GM18861 (cell line): ENCODE data around the gene CACNA2D3.

Experiments used
- ATAC-seq: cut with Tn5 transposase; IDR thresholded peaks from one replicate; pipeline ENCODE4 v1.9.1; 2021; ENCODE audit not compliant: unreplicated experiment

CACNA2D3 gene

DNA sequence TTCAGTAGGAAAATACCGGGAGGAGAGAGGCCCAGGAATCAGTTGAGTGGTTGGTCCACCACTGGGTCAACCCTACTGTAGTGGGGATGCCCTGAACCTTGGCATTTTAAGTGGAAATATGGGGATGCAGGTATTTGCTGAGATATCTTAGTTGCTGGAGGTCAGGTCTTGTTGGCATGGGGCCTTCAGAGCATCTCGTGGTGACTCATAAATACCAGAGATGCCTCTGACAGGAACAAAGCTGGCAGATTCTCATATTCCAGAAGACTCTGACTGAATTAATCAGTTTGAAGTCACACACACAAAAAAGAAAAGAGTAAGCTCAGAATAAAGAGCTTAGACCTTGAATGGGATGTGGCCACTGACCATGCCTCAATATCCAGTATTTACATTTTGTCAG is 91.6 kb downstream of the CACNA2D3 start:
- no peak for ATAC-seq

DNA sequence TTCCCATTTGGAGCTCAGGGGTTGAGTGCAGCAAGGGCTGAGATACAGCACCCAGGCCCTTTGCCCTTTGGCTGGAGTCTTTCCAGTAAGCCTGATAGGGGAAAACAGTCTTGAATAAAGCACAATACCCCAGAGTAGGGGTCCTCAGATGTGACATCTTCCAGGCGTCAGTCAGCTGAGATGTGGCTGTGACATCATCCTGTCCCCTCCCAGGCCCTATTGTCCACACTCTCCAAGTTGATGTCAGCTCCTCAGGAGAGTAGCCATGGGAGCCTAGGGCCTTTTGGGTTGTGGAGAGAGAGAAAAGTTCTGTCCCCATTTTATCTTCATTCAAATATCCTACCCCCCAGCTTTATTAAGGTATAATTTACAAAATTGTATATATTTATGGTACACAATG is 92.5 kb downstream of the CACNA2D3 start:
- ATAC-seq, result no peak

DNA sequence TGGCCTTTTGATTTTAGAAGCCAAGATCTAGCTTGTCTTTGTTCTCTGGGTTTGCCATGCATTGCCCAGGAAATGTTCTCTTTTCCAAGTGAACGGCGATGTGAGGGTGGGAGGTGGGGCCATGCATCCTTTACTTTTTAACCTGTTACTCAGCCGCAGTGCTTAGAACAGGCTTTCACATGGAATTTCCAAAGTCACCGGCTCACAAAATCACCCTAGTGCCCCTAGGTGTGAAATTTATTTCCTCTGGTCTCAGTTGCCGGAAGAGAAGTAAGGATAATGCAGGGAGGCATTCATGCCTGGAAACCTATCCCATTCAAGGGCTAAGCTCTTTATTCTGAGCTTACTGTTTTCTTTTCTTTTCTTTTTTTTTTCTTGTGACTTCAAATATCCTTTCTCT is 93.2 kb downstream of the CACNA2D3 start:
- ATAC-seq, result no peak

DNA sequence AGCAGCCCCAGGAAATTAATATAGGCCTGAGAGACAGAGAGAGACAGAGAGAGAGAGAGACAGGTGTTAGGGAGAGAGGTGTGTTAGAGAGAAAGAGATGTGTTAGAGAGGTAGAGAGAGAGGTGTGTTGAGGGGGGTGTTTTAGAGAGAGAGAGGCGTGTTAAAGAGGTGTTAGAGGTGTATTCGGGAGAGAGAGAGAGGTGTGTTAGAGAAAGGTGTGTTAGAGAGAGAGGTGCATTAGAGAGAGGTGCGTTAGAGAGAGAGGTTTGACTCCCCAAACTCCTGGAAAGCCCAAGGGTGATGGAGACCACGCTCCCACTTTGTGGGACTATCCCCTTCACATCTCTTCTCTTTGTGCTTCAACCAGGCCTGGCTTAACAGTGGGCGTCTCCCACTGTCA is 95.5 kb downstream of the CACNA2D3 start:
- no peak for ATAC-seq

DNA sequence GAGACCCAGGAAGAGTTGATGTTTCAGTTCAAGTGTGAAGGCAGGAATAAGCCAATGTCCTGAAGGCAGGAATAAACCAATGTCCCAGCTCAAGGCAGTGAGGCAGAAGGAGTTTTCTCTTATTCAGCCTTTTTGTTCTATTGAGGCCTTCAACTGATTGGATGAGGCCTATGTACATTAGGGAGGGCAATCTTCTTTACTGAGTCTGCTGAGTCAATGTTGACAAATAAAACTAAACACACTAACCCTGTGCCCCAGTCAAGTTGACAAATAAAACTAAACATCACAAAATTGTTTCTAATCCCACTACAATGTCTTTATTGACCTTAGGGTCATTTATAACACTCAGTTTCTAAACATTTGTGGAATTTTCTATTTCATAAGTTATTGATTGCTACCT is 100.0 kb downstream of the CACNA2D3 start:
- no peak for ATAC-seq

DNA sequence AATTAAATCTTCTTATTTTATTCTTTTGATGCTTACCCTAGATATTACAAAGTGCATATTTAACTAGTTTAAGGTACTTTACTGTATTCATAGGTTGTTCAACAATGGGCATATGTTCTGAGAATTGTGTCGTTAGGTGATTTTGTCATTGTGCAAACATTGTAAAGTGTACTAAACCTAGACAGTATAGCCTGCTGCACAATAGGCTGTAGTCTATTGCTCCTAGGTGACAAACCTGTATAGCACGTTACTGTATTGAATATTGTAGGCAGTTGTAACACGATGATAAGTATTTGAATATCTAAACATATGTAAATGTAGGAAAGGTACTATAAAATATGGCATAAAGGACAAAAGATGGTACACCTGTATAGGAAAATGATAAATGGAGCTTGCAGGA is 100.7 kb downstream of the CACNA2D3 start:
- ATAC-seq, result no peak

DNA sequence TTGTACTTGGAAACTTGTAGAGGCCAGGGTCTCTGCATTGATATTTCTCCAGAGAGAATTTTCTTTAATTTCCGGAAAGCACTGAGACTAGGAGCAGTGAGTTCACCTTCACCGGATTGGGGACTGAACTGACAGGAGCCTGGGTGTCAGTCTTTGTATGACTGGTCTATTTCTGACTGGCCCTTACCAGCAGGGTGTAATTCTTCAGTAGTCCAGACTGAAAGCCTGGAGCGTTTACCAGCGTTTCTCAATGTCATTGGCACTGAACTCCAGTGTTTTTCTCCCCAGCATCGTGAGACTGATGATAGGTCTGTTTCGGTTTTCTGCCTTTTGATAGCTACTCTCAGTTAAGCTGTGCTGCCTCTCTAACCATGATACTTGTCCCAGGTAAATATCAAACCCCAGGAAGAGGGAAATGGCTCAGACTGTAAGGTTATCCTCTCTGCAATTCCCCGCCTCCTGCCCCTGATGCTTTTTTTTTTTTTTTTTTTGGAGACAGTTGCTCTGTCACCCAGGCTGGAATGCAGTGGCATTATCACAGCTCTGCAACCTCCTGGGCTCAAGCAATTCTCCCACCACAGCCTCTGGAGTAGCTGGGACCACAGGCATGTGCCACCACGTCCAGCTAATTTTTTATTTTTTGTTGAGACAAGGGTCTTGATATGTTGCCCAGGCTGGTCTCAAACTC is 103.6 kb downstream of the CACNA2D3 start:
- no peak for ATAC-seq

DNA sequence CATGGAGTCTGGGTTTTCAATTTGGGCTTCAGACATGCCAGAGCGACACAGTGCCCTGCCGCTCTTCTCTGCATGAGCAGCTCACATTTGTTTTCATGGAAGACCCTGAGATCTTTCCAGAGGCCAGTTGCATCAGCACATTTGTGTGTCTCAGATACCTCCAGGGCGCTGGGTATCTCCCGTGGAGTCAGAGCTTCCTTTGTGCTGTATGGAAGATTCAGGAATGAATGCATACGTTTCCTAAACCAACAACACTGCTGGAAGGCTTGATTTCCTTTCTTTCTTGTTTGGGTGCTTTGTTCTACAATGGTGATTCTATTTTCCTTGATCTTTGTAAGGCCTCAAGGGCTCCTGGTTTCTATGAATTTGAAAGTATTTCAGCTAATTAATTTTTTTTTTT is 106.5 kb downstream of the CACNA2D3 start:
- no peak for ATAC-seq

DNA sequence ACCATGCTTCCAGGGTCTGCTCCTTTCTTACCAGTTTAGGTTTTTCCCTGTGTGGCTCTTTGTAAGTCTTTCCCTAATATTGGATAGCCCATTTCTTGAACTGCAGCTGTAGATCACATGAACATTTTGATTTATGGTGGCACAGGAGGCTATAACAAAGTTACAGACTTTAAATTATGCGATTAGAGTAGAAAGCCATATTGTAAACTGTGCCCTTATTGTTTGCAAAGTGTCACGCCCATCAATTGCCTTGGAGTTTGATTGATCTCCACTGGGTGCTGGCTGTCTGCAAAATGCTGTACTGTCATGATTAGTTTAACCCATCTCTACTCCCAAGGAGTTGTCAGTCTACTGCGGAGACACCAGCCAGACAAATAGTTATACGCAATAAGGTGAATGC is 110.3 kb downstream of the CACNA2D3 start:
- no peak for ATAC-seq

DNA sequence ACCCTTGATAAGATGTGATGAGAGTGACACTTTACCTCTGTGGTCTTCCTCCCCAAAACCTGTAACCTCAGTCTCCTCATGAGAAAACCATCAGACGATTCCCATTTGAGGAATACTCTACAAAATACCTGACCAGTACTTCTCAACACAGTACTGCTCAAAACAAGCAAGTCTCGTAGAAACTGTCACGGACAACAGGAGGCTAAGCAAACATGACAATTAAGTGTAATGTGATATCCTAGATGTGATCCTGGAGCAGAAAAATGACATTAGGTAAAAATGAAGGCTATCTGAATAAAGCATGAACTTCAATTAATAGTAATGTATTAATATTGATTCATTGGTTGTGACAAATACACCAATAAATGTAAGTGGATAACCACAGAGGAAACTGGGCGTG is 113.6 kb downstream of the CACNA2D3 start:
- no peak for ATAC-seq

DNA sequence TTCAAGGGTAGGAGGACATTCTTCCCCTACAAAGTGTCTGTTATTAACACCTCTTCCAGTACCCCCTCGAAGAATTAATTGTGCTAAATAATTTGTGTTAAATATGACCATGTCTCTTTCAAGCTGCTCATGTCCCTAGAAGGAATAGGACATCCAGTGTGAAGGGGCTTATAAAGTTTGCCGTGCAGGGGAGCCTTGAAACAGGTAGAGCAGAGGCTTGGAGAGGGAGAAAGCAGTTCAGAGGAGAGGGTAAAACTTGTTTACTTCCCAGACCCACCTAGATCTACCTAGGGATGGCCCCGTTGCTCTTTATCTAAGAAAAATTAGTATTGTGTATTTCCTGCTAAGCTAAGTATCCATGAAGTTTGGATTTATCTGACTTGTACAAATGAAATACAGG is 114.8 kb downstream of the CACNA2D3 start:
- ATAC-seq, result no peak

DNA sequence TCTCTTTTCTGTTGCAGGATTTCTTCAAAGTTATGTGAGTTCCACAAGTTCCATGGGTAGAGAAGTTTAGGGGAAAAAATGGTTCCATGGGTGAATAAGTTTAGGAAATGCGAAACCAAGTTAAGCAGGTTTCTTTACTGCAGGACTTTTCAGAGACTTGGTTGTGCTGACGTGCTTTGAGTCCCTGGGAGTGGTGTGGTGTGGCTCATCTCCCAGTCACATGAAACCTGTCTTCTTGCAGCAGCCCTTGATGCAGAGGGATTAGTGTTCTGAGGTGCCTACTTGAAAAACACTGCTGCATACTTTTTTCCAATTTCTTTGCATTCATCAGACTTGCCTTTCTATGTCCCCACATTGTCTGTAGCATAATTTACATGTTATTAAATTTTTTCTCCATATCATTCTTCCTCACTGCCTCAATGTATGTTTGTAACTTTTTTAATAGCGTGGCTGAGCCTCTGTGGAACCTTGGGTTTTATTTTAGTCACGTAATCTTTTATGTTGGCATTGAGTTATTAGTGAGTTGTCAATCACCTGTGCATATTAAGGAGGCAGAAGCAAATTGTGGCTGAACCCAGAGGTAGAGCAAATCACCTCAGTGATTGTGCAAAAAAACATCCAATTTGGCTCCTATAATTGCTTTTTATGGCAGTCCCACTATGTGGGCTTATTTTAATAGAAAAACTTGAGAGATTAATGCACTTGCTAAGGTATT is 115.6 kb downstream of the CACNA2D3 start:
- no peak for ATAC-seq

DNA sequence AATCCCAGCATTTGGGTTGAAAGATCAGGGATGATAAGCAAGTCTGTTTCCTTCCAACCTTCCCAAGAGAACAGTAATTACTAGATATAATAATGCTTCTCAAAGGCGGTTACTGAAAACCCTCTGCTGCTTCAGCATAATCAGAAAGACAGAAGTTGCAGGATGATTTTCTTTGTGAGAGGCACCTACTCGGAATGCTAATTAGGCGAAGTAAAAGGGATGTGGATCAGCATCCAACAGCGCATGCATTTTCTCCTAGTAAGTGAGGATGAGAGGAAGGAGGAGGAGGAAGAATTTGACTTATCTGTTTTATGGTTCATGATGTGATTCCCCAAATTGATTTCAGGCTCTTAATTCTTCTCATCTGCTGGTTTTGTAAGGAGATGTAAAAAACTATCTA is 118.0 kb downstream of the CACNA2D3 start:
- no peak for ATAC-seq

DNA sequence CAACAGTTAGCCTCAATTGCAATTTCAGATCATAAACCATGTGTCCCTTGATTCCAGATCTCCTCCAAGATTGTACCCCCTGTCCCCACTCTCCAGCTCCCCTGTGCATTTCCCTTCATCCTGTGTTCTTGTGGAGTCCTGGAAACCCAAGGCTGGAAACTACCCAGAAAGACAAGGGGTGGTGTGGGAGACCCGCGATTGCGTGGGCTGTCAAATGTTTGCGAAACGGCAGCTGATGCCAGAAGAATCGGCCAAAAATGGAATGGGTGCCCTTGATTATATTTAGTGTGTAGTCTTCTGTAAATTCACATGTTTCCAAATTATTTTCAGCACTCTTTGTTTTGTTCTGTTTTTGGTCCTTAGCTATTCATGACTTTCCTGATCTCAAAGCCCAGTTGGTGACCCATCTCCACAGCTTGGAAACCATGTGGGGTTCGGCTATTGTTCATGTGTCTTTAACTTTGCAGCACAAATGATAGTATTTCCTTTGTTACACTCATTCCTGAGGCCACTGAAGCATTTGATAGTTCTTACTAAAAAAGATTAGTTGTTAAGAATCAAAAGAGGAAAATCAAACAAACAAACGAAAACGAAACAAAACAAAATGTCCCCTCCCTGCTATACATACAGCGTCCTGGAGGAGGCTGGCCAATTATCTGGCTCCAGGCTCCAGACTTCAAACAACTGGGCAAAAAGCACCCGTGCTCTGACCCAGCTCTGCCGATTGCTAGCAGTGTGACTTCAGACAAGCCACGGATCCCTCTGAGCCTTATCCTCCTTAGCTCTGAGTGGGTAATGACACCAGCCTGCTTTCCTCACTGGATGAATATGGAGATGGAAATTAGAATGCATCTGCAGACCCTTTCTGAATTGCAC is 120.9 kb downstream of the CACNA2D3 start:
- no peak for ATAC-seq

DNA sequence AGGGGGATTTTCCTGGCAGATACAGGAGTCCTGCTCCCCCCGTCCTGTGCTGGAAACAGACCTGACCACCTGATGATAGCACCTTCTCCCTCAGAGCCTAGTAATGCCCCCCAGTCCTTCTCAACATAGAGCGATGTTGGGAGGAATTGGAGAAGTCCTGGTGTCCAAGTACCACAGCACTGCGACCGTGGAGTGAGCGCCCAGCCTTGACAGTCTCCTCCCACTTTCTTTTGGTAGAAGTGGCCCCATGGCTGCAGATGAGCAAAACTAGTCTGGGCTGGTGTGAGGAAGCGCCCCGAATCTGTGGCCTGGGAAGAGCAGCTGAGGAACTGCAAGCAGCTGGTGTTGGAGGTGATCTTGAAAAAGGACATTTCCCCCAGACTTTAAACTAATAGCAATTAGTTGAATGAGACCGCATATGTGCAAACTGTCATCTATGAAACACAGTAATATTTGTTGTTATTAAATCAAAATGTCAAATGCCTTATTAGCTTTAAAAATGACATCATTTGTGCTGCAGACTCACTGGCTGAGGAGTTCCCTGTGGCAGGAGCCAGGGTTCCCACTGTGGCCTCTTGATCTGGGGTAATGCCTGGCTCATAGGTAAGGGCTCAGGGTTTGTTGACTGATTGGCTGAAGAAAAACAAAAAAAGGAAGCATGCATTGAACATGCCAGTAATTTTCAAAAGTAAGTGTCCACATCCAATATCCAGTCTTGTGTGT is 121.8 kb downstream of the CACNA2D3 start:
- no peak for ATAC-seq

DNA sequence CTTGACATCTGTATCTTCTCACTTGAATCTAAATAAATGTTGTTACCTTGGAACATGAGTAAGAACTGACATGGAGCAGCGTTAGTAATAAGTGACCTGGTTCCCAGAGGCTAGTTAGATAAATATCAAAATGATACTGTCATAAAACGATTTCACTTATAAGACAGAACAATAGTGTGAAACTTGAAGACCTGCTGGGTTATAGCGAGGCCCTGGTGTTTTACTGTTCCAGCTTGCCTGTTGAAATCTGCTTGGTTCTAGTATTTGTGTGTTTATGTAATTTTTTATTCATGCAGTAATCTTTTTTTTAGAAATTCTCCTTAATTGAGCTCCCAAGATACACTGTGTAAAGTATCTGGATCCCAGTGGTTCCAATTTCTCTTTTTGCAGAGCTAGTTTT is 129.4 kb downstream of the CACNA2D3 start:
- no peak for ATAC-seq

DNA sequence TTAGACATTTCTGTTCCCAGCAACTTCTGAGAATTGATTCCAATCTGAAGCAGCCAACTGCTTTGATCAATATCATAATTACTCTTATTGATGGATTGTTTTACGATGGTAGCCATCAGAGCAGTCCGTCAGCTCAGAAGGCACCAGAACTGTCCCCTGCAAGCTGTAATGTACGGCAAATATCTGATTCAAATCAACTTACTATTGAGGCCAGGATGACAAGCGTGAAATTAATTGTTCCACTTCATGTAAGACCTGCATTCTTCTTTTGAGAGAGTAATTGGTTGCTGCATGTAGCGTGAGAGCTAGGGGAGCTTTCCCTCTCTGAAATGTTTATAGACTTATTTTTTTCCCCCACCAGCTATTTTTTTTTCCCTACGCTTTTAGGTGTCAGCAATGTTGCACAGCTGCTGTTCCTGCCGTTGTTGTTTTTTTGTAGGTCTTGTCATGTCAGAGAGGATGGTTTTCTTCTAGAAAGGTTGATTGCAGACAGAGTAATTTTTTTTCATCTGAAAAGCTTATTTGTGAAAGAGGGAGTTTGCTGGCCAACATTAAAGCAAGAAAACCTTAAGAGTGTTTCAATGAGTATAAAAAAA is 134.9 kb downstream of the CACNA2D3 start:
- ATAC-seq, result no peak

DNA sequence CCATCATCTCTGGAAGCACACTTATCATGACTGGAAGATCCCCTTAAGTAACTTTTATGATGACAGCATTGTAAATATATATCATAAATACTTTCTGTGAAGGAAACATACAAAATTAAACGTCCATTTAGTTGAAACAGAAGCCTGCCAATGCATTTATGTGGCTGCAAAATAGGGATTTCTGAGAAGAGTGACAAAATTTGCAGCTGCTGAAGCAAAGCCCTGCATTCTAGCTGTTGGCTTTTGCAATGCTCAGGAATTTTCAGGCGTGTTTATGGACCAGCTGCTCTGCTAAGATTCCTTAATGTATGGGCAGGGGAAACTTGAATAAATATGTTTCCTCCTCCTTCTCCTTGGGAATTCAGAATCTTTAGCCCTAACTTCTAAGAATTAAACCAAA is 137.3 kb downstream of the CACNA2D3 start:
- ATAC-seq, result no peak

DNA sequence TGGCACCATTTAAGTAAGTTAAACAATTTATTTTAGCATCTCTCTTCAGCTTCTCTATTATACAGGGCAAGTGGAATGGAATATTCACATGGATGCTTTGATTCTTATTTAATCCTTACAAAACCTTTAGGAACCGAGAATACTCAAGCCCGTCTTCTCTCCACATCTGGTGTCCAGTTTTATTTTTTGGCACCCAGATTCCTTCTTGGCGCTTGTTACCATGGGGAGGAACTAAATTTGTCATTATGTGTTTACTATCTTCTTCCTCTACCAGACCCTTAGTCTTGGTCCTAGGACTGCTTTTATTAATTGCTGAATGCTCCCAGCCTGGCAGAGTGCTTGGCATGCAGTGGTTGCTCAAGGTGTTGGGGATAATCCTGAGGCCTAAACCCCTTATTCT is 138.8 kb downstream of the CACNA2D3 start:
- ATAC-seq, result no peak

DNA sequence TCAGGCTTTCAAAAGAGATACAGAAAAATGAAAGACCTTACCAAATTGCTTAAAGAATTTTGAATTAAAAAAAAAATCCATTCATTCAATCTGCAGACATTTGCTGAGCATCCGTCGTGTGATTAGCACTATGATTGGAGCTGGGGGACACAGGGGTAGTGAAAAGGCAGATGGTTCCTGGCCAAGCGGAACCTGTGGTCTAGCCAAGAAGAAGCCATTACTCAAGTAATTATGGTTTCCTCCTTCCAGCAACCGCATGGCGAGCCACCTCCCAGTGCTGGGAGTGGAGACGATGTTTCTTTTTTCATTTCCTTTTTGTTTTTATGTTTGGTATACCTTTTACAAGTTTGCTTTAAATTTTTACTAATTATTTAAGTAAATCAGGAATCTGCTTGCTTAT is 140.2 kb downstream of the CACNA2D3 start:
- no peak for ATAC-seq

DNA sequence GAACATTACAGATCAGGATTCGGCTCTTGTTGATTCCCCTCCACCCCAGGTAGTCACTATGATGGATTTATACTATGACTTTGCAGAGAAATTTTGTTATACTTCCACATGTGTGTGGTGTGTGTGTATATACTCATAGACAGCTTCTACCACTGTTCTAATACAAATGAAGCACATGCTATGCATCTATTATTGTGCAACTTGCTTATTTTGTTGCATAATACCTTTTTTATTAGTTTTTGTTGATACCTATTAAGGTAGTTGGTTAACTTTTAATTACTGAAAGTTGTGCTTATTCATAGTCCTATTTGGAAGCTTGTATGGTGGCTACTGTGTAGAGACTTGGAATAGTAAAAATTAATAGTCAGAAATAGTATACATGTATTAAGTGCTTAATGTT is 140.6 kb downstream of the CACNA2D3 start:
- no peak for ATAC-seq
